ENCODE results near the gene PTTG1IP2.

DNA sequence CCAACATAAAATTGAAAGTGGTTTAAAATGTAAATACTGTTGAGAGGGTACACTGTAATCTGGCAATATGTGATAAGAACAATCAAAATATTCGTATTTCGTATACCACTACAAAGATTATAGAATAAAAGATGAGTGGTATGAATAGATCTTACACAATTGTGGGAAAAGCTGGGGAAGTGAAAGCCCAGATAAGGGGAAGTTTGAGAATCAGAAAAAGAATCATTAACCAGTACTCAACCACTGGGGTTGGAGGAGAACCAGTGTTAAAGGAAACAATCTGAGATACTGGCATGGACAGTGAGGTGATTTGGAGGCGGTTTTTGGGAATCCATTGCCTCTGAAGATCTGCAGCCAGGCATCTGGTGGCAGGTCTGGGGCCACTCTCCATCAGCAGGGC lies 67.0 kb downstream of the PTTG1IP2 start:
- no peak for TF ChIP-seq CEBPB (IDR thresholded peaks at IDR 0.05; ENCODE audit: low read depth)
- TF ChIP-seq, protein P1, sequence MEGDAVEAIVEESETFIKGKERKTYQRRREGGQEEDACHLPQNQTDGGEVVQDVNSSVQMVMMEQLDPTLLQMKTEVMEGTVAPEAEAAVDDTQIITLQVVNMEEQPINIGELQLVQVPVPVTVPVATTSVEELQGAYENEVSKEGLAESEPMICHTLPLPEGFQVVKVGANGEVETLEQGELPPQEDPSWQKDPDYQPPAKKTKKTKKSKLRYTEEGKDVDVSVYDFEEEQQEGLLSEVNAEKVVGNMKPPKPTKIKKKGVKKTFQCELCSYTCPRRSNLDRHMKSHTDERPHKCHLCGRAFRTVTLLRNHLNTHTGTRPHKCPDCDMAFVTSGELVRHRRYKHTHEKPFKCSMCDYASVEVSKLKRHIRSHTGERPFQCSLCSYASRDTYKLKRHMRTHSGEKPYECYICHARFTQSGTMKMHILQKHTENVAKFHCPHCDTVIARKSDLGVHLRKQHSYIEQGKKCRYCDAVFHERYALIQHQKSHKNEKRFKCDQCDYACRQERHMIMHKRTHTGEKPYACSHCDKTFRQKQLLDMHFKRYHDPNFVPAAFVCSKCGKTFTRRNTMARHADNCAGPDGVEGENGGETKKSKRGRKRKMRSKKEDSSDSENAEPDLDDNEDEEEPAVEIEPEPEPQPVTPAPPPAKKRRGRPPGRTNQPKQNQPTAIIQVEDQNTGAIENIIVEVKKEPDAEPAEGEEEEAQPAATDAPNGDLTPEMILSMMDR (IDR thresholded peaks at IDR 0.05 in 2 of 3, conservative IDR thresholded peaks at IDR 0.05 in 1 of 3; ENCODE audit: borderline replicate concordance in 1 of 3, insufficient read depth in 1 of 3, low read depth in 2 of 3, low read length in 2 of 3) = no peak
- TF ChIP-seq POLR2AphosphoS5 (IDR thresholded peaks at IDR 0.05; ENCODE audit: low read depth, low read length) = no peak
- TF ChIP-seq ZNF274 (IDR thresholded peaks at IDR 0.05; ENCODE audit: low read depth, low read length) = no peak
- TF ChIP-seq POLR2A (IDR thresholded peaks at IDR 0.05; ENCODE audit: borderline replicate concordance, extremely low read depth, insufficient read depth, insufficient read length) = no peak
- TF ChIP-seq, protein P2, sequence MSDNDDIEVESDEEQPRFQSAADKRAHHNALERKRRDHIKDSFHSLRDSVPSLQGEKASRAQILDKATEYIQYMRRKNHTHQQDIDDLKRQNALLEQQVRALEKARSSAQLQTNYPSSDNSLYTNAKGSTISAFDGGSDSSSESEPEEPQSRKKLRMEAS (IDR thresholded peaks at IDR 0.05) = no peak
- no peak for TF ChIP-seq EZH2 (IDR thresholded peaks at IDR 0.05)
- TF ChIP-seq EGR1 (IDR thresholded peaks at IDR 0.05; ENCODE audit: low read depth) = no peak
- no peak for TF ChIP-seq SIN3A (IDR thresholded peaks at IDR 0.05; ENCODE audit: low read depth)
- TF ChIP-seq ZFX (IDR thresholded peaks at IDR 0.05) = no peak
- TF ChIP-seq SP1 (IDR thresholded peaks at IDR 0.05; ENCODE audit: low read depth) = no peak

Measured in HCT116 (cell line).